H1 (cell line): ENCODE data around the gene SPATA32. TPM values are rescaled to one million over a fixed set of nuclear protein-coding genes. Genes with fewer than 3 reads are reported as not detected.

ENCODE experiments used
- CTCF ChIA-PET: fragments of 300-600 bp; sonication (Branson Sonifier 250); formaldehyde crosslinking; loops from one replicate; lab custom pipeline; 2021; ENCODE audit not compliant: partially characterized antibody; lab: Charles Lee
- POLR2A ChIA-PET: fragments of 300-600 bp; sonication (Branson Sonifier 250); formaldehyde crosslinking; loops from one replicate; lab custom pipeline; 2021; ENCODE audit warnings: inconsistent platforms; ENCODE audit not compliant: partially characterized antibody; lab: Charles Lee
- DNase-seq, 2 experiments: peaks; one replicate each; pipeline versions ENCODE4 v3.0.0 to v3.0.0-alpha.2; 2010 to 2022; ENCODE audit warnings: low spot score in 2 of 2, low read depth in 1 of 2, mixed read lengths in 1 of 2
- FAIRE-seq: peaks from 2 replicates; lab custom pipeline; 2011; peaks lifted over from hg19 to GRCh38; lab: Jason Lieb, UNC
- H2AFZ ChIP-seq: 2 replicates; pipeline ENCODE4 v1.8.1; 2012; ENCODE audit warnings: low read length, inconsistent platforms
- H2AK5ac ChIP-seq: 2 replicates; pipeline ENCODE4 v1.6.1; 2013; ENCODE audit warnings: low read depth, low read length
- H2BK120ac ChIP-seq: replicated peaks from 2 replicates; pipeline ENCODE3; 2013; ENCODE audit warnings: low read depth, low read length, inconsistent platforms
- H2BK12ac ChIP-seq: 2 replicates; pipeline ENCODE4 v1.6.1; 2013; ENCODE audit warnings: low read depth, low read length
- H2BK15ac ChIP-seq: 2 replicates; pipeline ENCODE4 v1.6.1; 2013; ENCODE audit warnings: low read length
- H2BK20ac ChIP-seq: 2 replicates; pipeline ENCODE4 v1.6.1; 2013; ENCODE audit warnings: low read length
- H2BK5ac ChIP-seq: 2 replicates; pipeline ENCODE4 v1.6.1; 2013; ENCODE audit warnings: low read depth, low read length
- H3K14ac ChIP-seq: 2 replicates; pipeline ENCODE4 v1.6.1; 2013; ENCODE audit warnings: inconsistent platforms; ENCODE audit not compliant: insufficient read length
- H3K18ac ChIP-seq: 2 replicates; pipeline ENCODE4 v1.6.1; 2013; ENCODE audit warnings: low read length; ENCODE audit errors: extremely low read depth
- H3K23ac ChIP-seq: 2 replicates; pipeline ENCODE4 v1.6.1; 2013; ENCODE audit warnings: inconsistent platforms; ENCODE audit not compliant: insufficient read length
- H3K23me2 ChIP-seq: 2 replicates; pipeline ENCODE4 v1.6.1; 2013; ENCODE audit warnings: low read depth, low read length
- H3K27ac ChIP-seq: 2 replicates; pipeline ENCODE4 v1.6.1; 2011; ENCODE audit warnings: low read depth, low read length, inconsistent platforms
- H3K27me3 ChIP-seq, 4 experiments: replicated peaks in 1 of 4; 1 replicate in 1 of 4; 2 replicates in 3 of 4; pipeline versions ENCODE4 v1.6.1 to v1.8.1; 2011 to 2013; ENCODE audit warnings: low read length in 3 of 4, mild to moderate bottlenecking in 3 of 4, inconsistent platforms in 2 of 4, mixed read lengths in 2 of 4, moderate library complexity in 1 of 4; ENCODE audit not compliant: control insufficient read depth in 3 of 4, insufficient read depth in 3 of 4; ENCODE audit errors: extremely low read depth in 1 of 4
- H3K36me3 ChIP-seq, 4 experiments: 2 replicates each; pipeline versions ENCODE4 v1.6.1 to v1.8.1; 2011 to 2013; ENCODE audit warnings: mild to moderate bottlenecking in 4 of 4, low read length in 3 of 4, moderate library complexity in 2 of 4, control low read depth in 1 of 4, inconsistent platforms in 1 of 4; ENCODE audit not compliant: insufficient read depth in 4 of 4, control insufficient read depth in 2 of 4
- H3K4ac ChIP-seq: replicated peaks from 2 replicates; pipeline ENCODE3; 2013; ENCODE audit warnings: low read length, low read depth, mixed read lengths, inconsistent platforms; ENCODE audit not compliant: insufficient read length
- H3K4me1 ChIP-seq, 4 experiments: replicated peaks in 1 of 4; 1 replicate in 1 of 4; 2 replicates in 3 of 4; pipeline versions ENCODE4 v1.6.1 to v1.8.1; 2011 to 2013; ENCODE audit warnings: low read length in 3 of 4, inconsistent platforms in 2 of 4, mixed read lengths in 1 of 4; ENCODE audit not compliant: insufficient read depth in 4 of 4, control insufficient read depth in 3 of 4
- H3K4me2 ChIP-seq, 2 experiments: 2 replicates each; pipeline versions ENCODE4 v1.6.1 to v1.8.1; 2011 to 2013; ENCODE audit warnings: low read depth in 2 of 2, low read length in 2 of 2, control low read depth in 1 of 2, inconsistent platforms in 1 of 2, mild to moderate bottlenecking in 1 of 2; ENCODE audit not compliant: insufficient read depth in 1 of 2
- H3K4me3 ChIP-seq, 4 experiments: fragments of 200-600, 300-600 bp in 1 of 4; sonication (generic), shearing (Covaris generic), sonication (Bioruptor Twin) in 1 of 4; 2 replicates each; pipeline versions ENCODE4 v1.5.1 to v1.8.1; 2011 to 2016; ENCODE audit warnings: low read length in 4 of 4, low read depth in 3 of 4, control low read depth in 2 of 4, inconsistent platforms in 2 of 4, mild to moderate bottlenecking in 2 of 4, mixed read lengths in 1 of 4, moderate library complexity in 1 of 4; ENCODE audit not compliant: insufficient read depth in 2 of 4; ENCODE audit errors: extremely low read depth in 1 of 4
- H3K56ac ChIP-seq: replicated peaks from 2 replicates; pipeline ENCODE3; 2013; ENCODE audit warnings: low read depth, mild to moderate bottlenecking, mixed read lengths, low read length, inconsistent platforms; ENCODE audit not compliant: insufficient read length
- H3K79me1 ChIP-seq: 2 replicates; pipeline ENCODE4 v1.6.1; 2013; ENCODE audit warnings: low read depth, low read length, control low read depth
- H3K79me2 ChIP-seq, 2 experiments: 2 replicates each; pipeline versions ENCODE4 v1.6.1 to v1.8.1; 2012 to 2013; ENCODE audit warnings: low read length in 2 of 2, mild to moderate bottlenecking in 2 of 2, inconsistent platforms in 1 of 2; ENCODE audit not compliant: insufficient read depth in 2 of 2, control insufficient read depth in 1 of 2
- H3K9ac ChIP-seq, 4 experiments: replicated peaks in 1 of 4; 1 replicate in 1 of 4; 2 replicates in 3 of 4; pipeline versions ENCODE4 v1.6.1 to v1.8.1; 2011 to 2013; ENCODE audit warnings: low read depth in 3 of 4, low read length in 3 of 4, control low read depth in 2 of 4, mild to moderate bottlenecking in 2 of 4, moderate library complexity in 2 of 4, inconsistent platforms in 1 of 4; ENCODE audit errors: extremely low read depth in 1 of 4
- H3K9me3 ChIP-seq, 2 experiments: 2 replicates each; pipeline versions ENCODE4 v1.6.1 to v1.8.1; 2012 to 2013; ENCODE audit warnings: mild to moderate bottlenecking in 2 of 2, moderate library complexity in 2 of 2, control low read depth in 1 of 2, inconsistent platforms in 1 of 2, low read depth in 1 of 2, low read length in 1 of 2, mixed read lengths in 1 of 2; ENCODE audit not compliant: insufficient read depth in 2 of 2
- H4K20me1 ChIP-seq, 2 experiments: replicated peaks in 1 of 2; 2 replicates each; pipeline versions ENCODE3 to v1.8.1; 2011 to 2013; ENCODE audit warnings: inconsistent platforms in 2 of 2, low read length in 2 of 2, mild to moderate bottlenecking in 1 of 2; ENCODE audit not compliant: insufficient read depth in 2 of 2, control insufficient read depth in 1 of 2
- H4K5ac ChIP-seq: 2 replicates; pipeline ENCODE4 v1.6.1; 2013; ENCODE audit warnings: low read length, low read depth, mixed read lengths, inconsistent platforms; ENCODE audit not compliant: insufficient read length
- H4K8ac ChIP-seq: 2 replicates; pipeline ENCODE4 v1.8.0; 2013; ENCODE audit warnings: mild to moderate bottlenecking, moderate library complexity, low read length, inconsistent platforms; ENCODE audit not compliant: insufficient read depth; ENCODE audit errors: extremely low read depth
- H4K91ac ChIP-seq: replicated peaks from 2 replicates; pipeline ENCODE3; 2013; ENCODE audit warnings: low read length, mixed read lengths, inconsistent platforms; ENCODE audit not compliant: insufficient read length
- BCL11A ChIP-seq, 2 experiments: IDR thresholded peaks; one replicate each; pipeline ENCODE4 v1.6.1; 2011; ENCODE audit warnings: low read depth in 2 of 2, low read length in 2 of 2, mild to moderate bottlenecking in 2 of 2
- CBX5 ChIP-seq: fragments of 300-800, 300-1000 bp; sonication (generic); IDR thresholded peaks from 2 replicates; pipeline ENCODE4 v1.7.1; 2016; ENCODE audit warnings: antibody characterized with exemption, low read length, low read depth
- CHD2 ChIP-seq: IDR thresholded peaks from 2 replicates; pipeline ENCODE4 v1.6.1; 2012; ENCODE audit warnings: low read length, improper control_type of control experiment
- EZH2 ChIP-seq: fragments of 200-600 bp; sonication (generic); IDR thresholded peaks from 2 replicates; pipeline ENCODE4 v1.7.1; 2012; ENCODE audit warnings: low read depth, mild to moderate bottlenecking, moderate library complexity, low read length, inconsistent platforms; ENCODE audit not compliant: severe bottlenecking
- HDAC2 ChIP-seq, 2 experiments: fragments of 300-600 bp in 1 of 2; sonication (generic) in 1 of 2; IDR thresholded peaks; 2 replicates each; pipeline ENCODE4 v1.6.1; 2011 to 2012; ENCODE audit warnings: low read depth in 2 of 2, low read length in 2 of 2, mild to moderate bottlenecking in 2 of 2, moderate library complexity in 2 of 2, borderline replicate concordance in 1 of 2, inconsistent platforms in 1 of 2
- POU5F1 ChIP-seq: IDR thresholded peaks from 2 replicates; pipeline ENCODE4 v1.6.1; 2011; ENCODE audit warnings: low read depth, mild to moderate bottlenecking, low read length, moderate library complexity
- WGBS, 2 experiments: shearing (Covaris generic) in 1 of 2; methylation state at CpG; one replicate each; pipeline versions ENCODE4 v1.1.6 to v1.1.7; 2013 to 2015; ENCODE audit warnings: low lambda C conversion rate in 2 of 2, mixed read lengths in 2 of 2, inconsistent platforms in 1 of 2, low coverage in 1 of 2, missing lambda C conversion rate in 1 of 2; ENCODE audit not compliant: insufficient replicate concordance in 2 of 2, insufficient coverage in 1 of 2, insufficient read length in 1 of 2; ENCODE audit errors: extremely low coverage in 1 of 2, missing lambda C conversion rate in 1 of 2; 5-methylcytosine and 5-hydroxymethylcytosine counted together
- polyA plus RNA-seq, 7 experiments: library from polyadenylated mRNA; depleted of rRNA in 3 of 7; stranded (reverse) in 5 of 7; unstranded in 2 of 7; fragments of >200 nt in 5 of 7; fragments of 200-250 nt in 2 of 7; gene quantifications; 1 replicate in 5 of 7; 2 replicates in 1 of 7; 4 replicates in 1 of 7; pipeline versions ENCODE4 v1.2.1 to v1.2.3, GENCODE V29; 2011 to 2013; ENCODE audit warnings: missing spikeins in 2 of 7, mixed read lengths in 2 of 7
- total RNA-seq: library from RNA; stranded (reverse); fragmentation: NEBNext Ultra II Directional; extraction: Animal tissue kit (Norgen Biotek cat#: 25700); gene quantifications from 2 replicates; pipeline ENCODE4 v1.2.1, GENCODE V29; 2021
- TF ChIP-seq, protein P1 (sequence below): IDR thresholded peaks from 2 replicates; pipeline ENCODE4 v1.6.1; 2012; ENCODE audit warnings: low read length, inconsistent platforms
- TF ChIP-seq, protein P2 (sequence below): IDR thresholded peaks from 2 replicates; pipeline ENCODE4 v1.6.1; 2012; ENCODE audit warnings: inconsistent platforms

SPATA32 gene
- total and polyA plus RNA-seq, 2 of the 8 experiments (the other 6 are each of a cell fraction or from before 2014, with no cell fraction given): 0.24 TPM; not detected in 1

DNA sequence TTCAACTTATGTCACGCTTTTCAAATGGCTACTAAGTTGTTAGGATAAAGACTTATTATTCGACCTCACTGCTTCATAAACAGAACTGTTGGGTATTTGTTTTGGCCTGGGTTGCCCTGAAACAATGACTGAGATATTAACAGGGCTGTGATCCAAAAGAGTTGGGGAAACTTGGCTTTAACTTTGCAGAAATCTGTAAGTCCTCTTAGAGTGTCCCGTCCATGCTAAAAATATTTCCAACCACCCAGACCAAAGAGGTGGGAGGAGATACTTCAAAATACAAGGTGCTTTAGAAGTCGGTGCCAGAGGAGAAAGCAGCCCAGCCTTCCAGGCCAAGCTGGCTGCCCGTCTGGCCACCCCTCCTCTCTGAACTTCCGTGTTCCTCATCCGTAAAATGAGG is 16.1 kb upstream of the SPATA32 start:
- Histone ChIP-seq H2AK5ac (no peak overlapping the region), H3K14ac (no peak overlapping the region), H3K79me2 (no peaks in the 10 kb centered on the region), H3K4me1 (peaks cover 0 to 4% (median under 1%) of the 10 kb centered on the region in 4 experiments; a peak in 1 of 7 replicates), H2BK120ac (no peak overlapping the region), H3K27me3 (no peaks in the 10 kb centered on the region), H3K56ac (no peak overlapping the region), H3K23me2 (no peaks in the 10 kb centered on the region), H4K8ac (no peak overlapping the region), H3K79me1 (no peaks in the 10 kb centered on the region), H4K20me1 (no peaks in the 10 kb centered on the region), H3K27ac (no peak overlapping the region), H3K4ac (no peak overlapping the region), H2BK5ac (no peak overlapping the region), H3K36me3 (peaks cover 0 to 5% (median 2%) of the 10 kb centered on the region in 4 experiments; a peak in 3 of 8 replicates), H3K18ac (no peak overlapping the region), H4K5ac (no peak overlapping the region), H2BK20ac (no peak overlapping the region), H3K4me3 (no peak overlapping the region), H3K9me3 (no peaks in the 10 kb centered on the region), H3K9ac (no peak overlapping the region), H2BK12ac (no peak overlapping the region), H2AFZ (no peak overlapping the region), H3K23ac (no peak overlapping the region), H2BK15ac (no peak overlapping the region), H4K91ac (no peak overlapping the region), H3K4me2 (no peak overlapping the region)
- WGBS, 2 experiments: 91% methylated on average over 7 of the region's 7 CpGs; no CpG with 5 or more reads in 1 of the 2 experiments
- DNase-seq (no peak), FAIRE-seq (no peak)
- ChIA-PET CTCF (interaction anchor here (0.6 to 29.1 kb wide), 38 partner anchors 8 to 154 kb away, joined by 3 to 579 read pairs (median 6); partner anchors contain the start of gene MAP3K14), POLR2A (interaction anchor here (0.8 to 1.5 kb wide), 4 partner anchors 9 to 129 kb away, joined by 3 to 7 read pairs (median 4); partner anchors contain the start of gene HEXIM1)
- no peak for TF ChIP-seq POU5F1
- TF ChIP-seq, protein P1, sequence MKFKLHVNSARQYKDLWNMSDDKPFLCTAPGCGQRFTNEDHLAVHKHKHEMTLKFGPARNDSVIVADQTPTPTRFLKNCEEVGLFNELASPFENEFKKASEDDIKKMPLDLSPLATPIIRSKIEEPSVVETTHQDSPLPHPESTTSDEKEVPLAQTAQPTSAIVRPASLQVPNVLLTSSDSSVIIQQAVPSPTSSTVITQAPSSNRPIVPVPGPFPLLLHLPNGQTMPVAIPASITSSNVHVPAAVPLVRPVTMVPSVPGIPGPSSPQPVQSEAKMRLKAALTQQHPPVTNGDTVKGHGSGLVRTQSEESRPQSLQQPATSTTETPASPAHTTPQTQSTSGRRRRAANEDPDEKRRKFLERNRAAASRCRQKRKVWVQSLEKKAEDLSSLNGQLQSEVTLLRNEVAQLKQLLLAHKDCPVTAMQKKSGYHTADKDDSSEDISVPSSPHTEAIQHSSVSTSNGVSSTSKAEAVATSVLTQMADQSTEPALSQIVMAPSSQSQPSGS: no peak
- TF ChIP-seq CHD2: no peak
- TF ChIP-seq BCL11A (IDR thresholded peaks at IDR 0.05; ENCODE audit: low read depth in 2 of 2, low read length in 2 of 2): no peak
- no peak for TF ChIP-seq CBX5
- TF ChIP-seq, protein P2, sequence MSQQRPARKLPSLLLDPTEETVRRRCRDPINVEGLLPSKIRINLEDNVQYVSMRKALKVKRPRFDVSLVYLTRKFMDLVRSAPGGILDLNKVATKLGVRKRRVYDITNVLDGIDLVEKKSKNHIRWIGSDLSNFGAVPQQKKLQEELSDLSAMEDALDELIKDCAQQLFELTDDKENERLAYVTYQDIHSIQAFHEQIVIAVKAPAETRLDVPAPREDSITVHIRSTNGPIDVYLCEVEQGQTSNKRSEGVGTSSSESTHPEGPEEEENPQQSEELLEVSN: no peak
- no peak for TF ChIP-seq EZH2
- no peak for TF ChIP-seq HDAC2 (IDR thresholded peaks at IDR 0.05; ENCODE audit: borderline replicate concordance in 1 of 2, low read depth in 2 of 2, low read length in 2 of 2)
